GM23248 (cell line): ENCODE measurements around the gene PACSIN3. TPM values are rescaled to one million over a fixed set of nuclear protein-coding genes. Genes with fewer than 3 reads are reported as not detected.

Experiments
- DNase-seq: peaks from one replicate; pipeline ENCODE4 v3.0.0-alpha.2; 2015
- H2AFZ ChIP-seq: fragments of 200-600 bp; sonication (generic); 2 replicates; pipeline ENCODE4 v1.6.1; 2016; ENCODE audit warnings: antibody characterized with exemption
- H3F3A ChIP-seq: fragments of 200-600 bp; sonication (generic); 2 replicates; pipeline ENCODE4 v1.6.1; 2016; ENCODE audit warnings: mild to moderate bottlenecking, antibody characterized with exemption, mixed run types; ENCODE audit not compliant: insufficient read depth
- H3K27ac ChIP-seq: fragments of 200-600 bp; sonication (generic); 2 replicates; pipeline ENCODE4 v1.5.1; 2016; ENCODE audit warnings: mild to moderate bottlenecking
- H3K27me3 ChIP-seq: fragments of 200-600 bp; sonication (generic); replicated peaks from 2 replicates; pipeline ENCODE4 v1.6.1; 2016; ENCODE audit warnings: mild to moderate bottlenecking; ENCODE audit not compliant: insufficient read depth
- H3K36me3 ChIP-seq: fragments of 200-600 bp; sonication (generic); 2 replicates; pipeline ENCODE4 v1.6.1; 2016; ENCODE audit warnings: low read depth, mild to moderate bottlenecking
- H3K4me1 ChIP-seq: fragments of 200-600 bp; sonication (generic); 2 replicates; pipeline ENCODE4 v1.6.1; 2016; ENCODE audit warnings: mild to moderate bottlenecking; ENCODE audit not compliant: insufficient read depth
- H3K4me2 ChIP-seq: fragments of 200-600 bp; sonication (generic); one replicate; pipeline ENCODE4 v1.6.1; 2016; ENCODE audit warnings: mild to moderate bottlenecking; ENCODE audit not compliant: unreplicated experiment
- H3K4me3 ChIP-seq: fragments of 200-600 bp; sonication (generic); 2 replicates; pipeline ENCODE4 v1.5.1; 2016; ENCODE audit warnings: mild to moderate bottlenecking
- H3K79me2 ChIP-seq: fragments of 200-600 bp; sonication (generic); 2 replicates; pipeline ENCODE4 v1.6.1; 2016; ENCODE audit warnings: mild to moderate bottlenecking; ENCODE audit not compliant: insufficient read depth
- H3K9ac ChIP-seq: fragments of 200-600 bp; sonication (generic); 2 replicates; pipeline ENCODE4 v1.6.1; 2016; ENCODE audit warnings: mild to moderate bottlenecking
- H3K9me2 ChIP-seq: fragments of 200-600 bp; sonication (generic); 2 replicates; pipeline ENCODE4 v1.6.1; 2016; ENCODE audit warnings: mixed run types, mild to moderate bottlenecking, moderate library complexity; ENCODE audit not compliant: insufficient read depth
- H3K9me3 ChIP-seq: fragments of 200-600 bp; sonication (generic); one replicate; pipeline ENCODE4 v1.6.1; 2017; ENCODE audit warnings: low read depth
- H4K20me1 ChIP-seq: fragments of 200-600 bp; sonication (generic); 2 replicates; pipeline ENCODE4 v1.6.0; 2016; ENCODE audit not compliant: insufficient read depth
- EZH2 ChIP-seq: fragments of 200-600 bp; sonication (generic); IDR thresholded peaks from 2 replicates; pipeline ENCODE4 v1.6.1; 2018; ENCODE audit warnings: antibody characterized with exemption, mild to moderate bottlenecking; ENCODE audit not compliant: insufficient read depth, poor library complexity, severe bottlenecking
- EZH2phosphoT487 ChIP-seq: fragments of 200-600 bp; sonication (generic); IDR thresholded peaks from 2 replicates; pipeline ENCODE4 v1.6.1; 2018; ENCODE audit warnings: antibody characterized with exemption, moderate library complexity, mild to moderate bottlenecking, low read depth; ENCODE audit not compliant: insufficient read depth
- WGBS, 2 experiments: methylation state at CpG; one replicate each; pipeline ENCODE4 v1.1.6; 2015 to 2017; ENCODE audit warnings: low lambda C conversion rate in 2 of 2, low coverage in 1 of 2; ENCODE audit errors: missing lambda C conversion rate in 2 of 2; 5-methylcytosine and 5-hydroxymethylcytosine counted together
- in situ Hi-C: fragments of 300-500 bp; cut with MboI; formaldehyde crosslinking; loops from 2 replicates; pipeline ENCODE4 v1.15.0; 2020
- polyA plus RNA-seq: library from polyadenylated mRNA; unstranded; fragments of >200 nt; fragmentation: Nextera tagmentation; extraction: Ambion mirVana; gene quantifications from 2 replicates; pipeline ENCODE4 v1.2.1, GENCODE V29; 2016
- total RNA-seq: library from RNA; depleted of rRNA; stranded (reverse); fragments of >200 nt; shearing (Covaris generic); gene quantifications from 2 replicates; pipeline ENCODE4 v1.2.3, GENCODE V29; 2014

The PACSIN3 gene
- total and polyA plus RNA-seq, 2 experiments from 2014 or later: 9.7 to 13.6 TPM

GRCh38 chr11:47148270-47148669 is 38.0 kb downstream of the PACSIN3 start:
- Histone ChIP-seq H3K9ac (no peak overlapping the region), H3K9me3 (no peaks in the 10 kb centered on the region), H3K27me3 (no peaks in the 10 kb centered on the region), H3K9me2 (no peaks in the 10 kb centered on the region), H3K36me3 (no peaks in the 10 kb centered on the region), H3K4me3 (no peak overlapping the region), H3F3A (peaks cover 10% of the 10 kb centered on the region), H3K27ac (no peak overlapping the region), H3K79me2 (no peaks in the 10 kb centered on the region), H2AFZ (no peak overlapping the region), H4K20me1 (no peaks in the 10 kb centered on the region), H3K4me2 (no peak overlapping the region), H3K4me1 (peaks cover 12% of the 10 kb centered on the region)
- in situ Hi-C loops: no loop called here
- TF ChIP-seq EZH2phosphoT487 (no peak), EZH2 (no peak)
- DNase-seq: no peak
- 75 to 83% methylated on average over 4 of the region's 4 CpGs for WGBS, 2 experiments

DNA sequence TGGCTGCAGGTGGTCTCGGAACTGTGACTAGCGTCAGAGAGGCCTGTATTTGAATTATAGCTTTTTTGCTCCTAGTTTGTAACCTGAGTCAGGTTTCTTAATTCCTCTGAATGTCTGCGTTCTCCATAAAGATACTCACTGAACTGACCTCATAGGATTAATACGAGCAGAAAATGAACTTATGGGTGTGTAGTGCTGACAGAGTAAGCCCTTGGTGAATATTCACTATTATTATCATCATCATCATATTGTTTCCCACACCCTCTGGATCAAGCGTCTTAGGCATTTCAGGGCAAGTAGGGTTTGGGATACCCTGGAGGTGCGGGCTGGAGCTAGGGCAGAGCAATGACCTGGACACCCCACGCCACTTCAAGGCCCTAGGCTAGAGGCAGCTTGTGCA is 38.6 kb downstream of the PACSIN3 start:
- in situ Hi-C loops: no loop called here

DNA sequence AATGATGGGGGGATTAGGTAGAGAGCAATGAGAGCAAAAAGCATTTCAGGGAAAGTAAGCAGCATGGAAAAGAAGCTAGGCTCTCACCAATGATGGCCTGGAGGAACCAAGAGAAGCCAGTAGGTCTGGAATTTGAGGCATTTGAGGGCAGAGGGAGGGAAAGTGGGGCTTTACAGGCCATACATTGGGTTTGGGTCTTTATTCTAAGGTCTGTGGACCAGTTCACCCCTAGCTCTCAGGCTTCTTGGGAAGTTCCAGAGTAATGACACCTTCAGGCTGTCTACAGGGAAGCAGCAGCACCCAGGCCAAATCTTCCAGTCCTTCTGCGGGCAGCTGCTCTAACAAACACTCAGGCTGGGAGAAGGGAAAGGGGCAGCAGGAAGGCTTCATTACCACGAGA is 39.0 kb downstream of the PACSIN3 start:
- no peak overlapping the region for H3K4me2 ChIP-seq
- no peaks in the 10 kb centered on the region for H3K27me3 ChIP-seq
- H2AFZ ChIP-seq: no peak overlapping the region
- WGBS, 2 experiments: 98 to 100% methylated on average over 2 of the region's 2 CpGs
- H3F3A ChIP-seq: peaks cover 10% of the 10 kb centered on the region
- H4K20me1 ChIP-seq: no peaks in the 10 kb centered on the region
- H3K9me2 ChIP-seq: no peaks in the 10 kb centered on the region
- peaks cover 13% of the 10 kb centered on the region for H3K4me1 ChIP-seq
- H3K79me2 ChIP-seq: no peaks in the 10 kb centered on the region
- no peak overlapping the region for H3K4me3 ChIP-seq
- no peak overlapping the region for H3K27ac ChIP-seq
- no peaks in the 10 kb centered on the region for H3K36me3 ChIP-seq
- DNase-seq: no peak
- TF ChIP-seq EZH2 (no peak), EZH2phosphoT487 (no peak)
- no peak overlapping the region for H3K9ac ChIP-seq
- H3K9me3 ChIP-seq: no peaks in the 10 kb centered on the region
- in situ Hi-C loops: no loop called here

More for the DNA sequence above, 38.6 kb downstream of the PACSIN3 start:
- Histone ChIP-seq H3K4me3 (no peak overlapping the region), H3K9me3 (no peaks in the 10 kb centered on the region), H4K20me1 (no peaks in the 10 kb centered on the region), H3F3A (peaks cover 10% of the 10 kb centered on the region), H3K27ac (no peak overlapping the region), H3K36me3 (no peaks in the 10 kb centered on the region), H3K4me2 (no peak overlapping the region), H2AFZ (no peak overlapping the region), H3K9ac (no peak overlapping the region), H3K27me3 (no peaks in the 10 kb centered on the region), H3K9me2 (no peaks in the 10 kb centered on the region), H3K4me1 (peaks cover 13% of the 10 kb centered on the region), H3K79me2 (no peaks in the 10 kb centered on the region)
- no peak for DNase-seq
- WGBS, 2 experiments: 91 to 94% methylated on average over 7 of the region's 7 CpGs
- TF ChIP-seq EZH2phosphoT487 (no peak), EZH2 (no peak)

GRCh38 chr11:47144541-47144940 is 41.7 kb downstream of the PACSIN3 start:
- Histone ChIP-seq H3K9ac (no peak overlapping the region), H3K4me1 (peaks cover 13% of the 10 kb centered on the region), H3K27me3 (no peaks in the 10 kb centered on the region), H3K4me2 (no peak overlapping the region), H3K9me3 (no peaks in the 10 kb centered on the region), H2AFZ (no peak overlapping the region), H4K20me1 (no peaks in the 10 kb centered on the region), H3K4me3 (no peak overlapping the region), H3K36me3 (no peaks in the 10 kb centered on the region), H3K27ac (no peak overlapping the region), H3K79me2 (no peaks in the 10 kb centered on the region), H3K9me2 (no peaks in the 10 kb centered on the region), H3F3A (peaks cover 10% of the 10 kb centered on the region)
- no peak for DNase-seq
- WGBS, 2 experiments: 57 to 65% methylated on average over 3 of the region's 3 CpGs
- TF ChIP-seq EZH2: no peak
- TF ChIP-seq EZH2phosphoT487: no peak
- in situ Hi-C loops: no loop called here

GRCh38 chr11:47143322-47143721 is 42.9 kb downstream of the PACSIN3 start:
- DNase-seq: peak; percentile 91
- Histone ChIP-seq H3K4me1 (peaks cover 13% of the 10 kb centered on the region), H4K20me1 (no peaks in the 10 kb centered on the region), H3K9me3 (no peaks in the 10 kb centered on the region), H3K36me3 (no peaks in the 10 kb centered on the region), H3K4me3 (no peak overlapping the region), H3F3A (peaks cover 10% of the 10 kb centered on the region), H3K9ac (no peak overlapping the region), H3K79me2 (no peaks in the 10 kb centered on the region), H3K9me2 (no peaks in the 10 kb centered on the region), H2AFZ (no peak overlapping the region), H3K27ac (peak overlapping the region; percentile 20; the same call in 1 of the 2 replicates), H3K4me2 (no peak overlapping the region), H3K27me3 (no peaks in the 10 kb centered on the region)
- in situ Hi-C loops: no loop called here
- 0 to 5% methylated on average over 3 of the region's 3 CpGs for WGBS, 2 experiments
- TF ChIP-seq EZH2 (no peak), EZH2phosphoT487 (no peak)
